Activated naive CD4-positive, alpha-beta T cell treated with anti-CD3 and anti-CD28 coated beads, Interleukin-2, amount 50 U/mL, for 72 hours (primary cell): ENCODE data around the gene ATF7IP2. TPM values are rescaled to one million over a fixed set of nuclear protein-coding genes. Genes with fewer than 3 reads are reported as not detected.

Experiments used
- ATAC-seq, 2 donors: fragments of 150-1000 bp; cut with Tn5 transposase; 2 replicates each; pipeline ENCODE4 v1.10.0; 2021; ENCODE audit warnings: mild to moderate bottlenecking in 2 of 2, moderate library complexity in 2 of 2
- DNase-seq, 2 donors: peaks; one replicate each; pipeline ENCODE4 v3.0.0; 2021 to 2022; ENCODE audit warnings: low spot score in 2 of 2
- H3K27ac Mint-ChIP-seq, 2 donors: one replicate each; pipeline ENCODE4 v1.8.0; 2022; ENCODE audit warnings: mild to moderate bottlenecking in 2 of 2, mixed read lengths in 2 of 2
- H3K36me3 Mint-ChIP-seq, 2 donors: one replicate each; pipeline ENCODE4 v1.8.0; 2022; ENCODE audit warnings: mixed read lengths in 2 of 2
- H3K9me3 Mint-ChIP-seq, 2 donors: one replicate each; pipeline ENCODE4 v1.8.0; 2022; ENCODE audit warnings: mixed read lengths in 2 of 2
- total RNA-seq, 2 donors: library from RNA; stranded (reverse); gene quantifications; one replicate each; pipeline ENCODE4 v1.2.3, GENCODE V29; 2022

Gene ATF7IP2
- total RNA-seq, 2 donors from 2014 or later: 28.9 to 30.5 TPM

DNA sequence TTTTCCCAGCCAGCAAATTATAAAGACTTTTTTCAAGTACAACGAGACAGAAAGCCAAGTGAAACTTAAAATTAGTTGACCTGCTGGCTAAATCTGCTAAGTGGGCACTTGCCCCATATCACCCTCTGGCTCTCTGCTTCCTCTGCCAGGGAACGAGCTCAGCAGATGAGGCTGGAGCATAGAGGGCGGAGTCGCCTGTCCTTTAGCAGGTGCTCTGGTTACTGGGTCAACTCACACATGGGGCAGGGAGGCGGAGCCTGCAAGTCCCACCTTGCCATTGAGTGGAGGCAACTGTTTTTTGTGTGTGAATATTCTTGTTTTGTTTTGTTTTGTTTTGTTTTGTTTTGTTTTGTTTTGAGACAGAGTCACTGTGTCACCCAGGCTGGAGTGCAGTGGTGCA, 132.0 kb downstream of the ATF7IP2 start:
- H3K9me3 Mint-ChIP-seq: no peaks in the 10 kb centered on the region
- DNase-seq (no peak), ATAC-seq (no peak)
- no peaks in the 10 kb centered on the region for H3K36me3 Mint-ChIP-seq
- no peak overlapping the region for H3K27ac Mint-ChIP-seq

GRCh38 chr16:10518479-10519041, 132.7 kb downstream of the ATF7IP2 start:
- DNase-seq (no peak), ATAC-seq (no peak)
- H3K36me3 Mint-ChIP-seq: no peaks in the 10 kb centered on the region
- no peak overlapping the region for H3K27ac Mint-ChIP-seq
- H3K9me3 Mint-ChIP-seq: no peaks in the 10 kb centered on the region

GRCh38 chr16:10519297-10519696, 133.4 kb downstream of the ATF7IP2 start:
- ATAC-seq (no peak), DNase-seq (no peak)
- no peak overlapping the region for H3K27ac Mint-ChIP-seq
- H3K9me3 Mint-ChIP-seq: no peaks in the 10 kb centered on the region
- no peaks in the 10 kb centered on the region for H3K36me3 Mint-ChIP-seq

GRCh38 chr16:10519929-10520868, 134.3 kb downstream of the ATF7IP2 start:
- no peak for DNase-seq
- ATAC-seq: no peak
- Mint-ChIP-seq H3K36me3 (no peaks in the 10 kb centered on the region), H3K9me3 (no peaks in the 10 kb centered on the region), H3K27ac (no peak overlapping the region)

DNA sequence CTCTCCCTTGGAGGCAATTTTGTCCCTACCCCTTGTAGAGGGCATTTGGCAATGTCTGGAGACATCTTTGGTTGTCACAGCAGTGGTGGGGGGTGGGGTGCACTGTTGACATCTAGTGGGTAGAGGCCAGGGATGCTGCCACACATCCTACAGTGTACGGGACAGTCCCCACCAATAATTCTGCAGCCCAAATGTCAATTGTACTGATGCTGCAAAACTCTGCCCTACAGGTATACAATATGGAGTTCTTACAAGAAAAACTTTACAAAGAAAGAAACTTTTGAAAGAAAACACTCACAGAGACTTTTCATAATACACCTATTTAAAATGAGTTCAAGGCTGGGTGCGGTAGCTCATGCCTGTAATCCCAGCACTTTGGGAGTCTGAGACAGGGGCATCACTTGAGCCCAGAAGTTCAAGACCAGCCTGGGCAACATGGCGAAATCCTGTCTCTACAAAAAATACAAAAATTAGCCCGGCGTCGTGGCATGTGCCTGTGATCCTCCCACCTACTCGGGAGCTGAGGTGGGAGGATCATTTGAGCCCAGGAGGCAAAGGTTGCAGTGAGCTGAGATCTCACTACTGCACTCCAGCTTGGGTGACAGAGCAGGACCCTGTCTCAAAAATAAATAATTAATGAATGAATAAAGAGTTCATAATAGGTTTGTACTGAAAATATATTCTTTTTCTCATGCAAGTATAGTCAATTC, 135.2 kb downstream of the ATF7IP2 start:
- Mint-ChIP-seq H3K36me3 (no peaks in the 10 kb centered on the region), H3K9me3 (no peaks in the 10 kb centered on the region), H3K27ac (no peak overlapping the region)
- DNase-seq (no peak), ATAC-seq (no peak)

- Mint-ChIP-seq H3K27ac (no peak overlapping the region), H3K36me3 (no peaks in the 10 kb centered on the region), H3K9me3 (no peaks in the 10 kb centered on the region)
- peak; percentile 50 to 67 for ATAC-seq
- DNase-seq: peak; percentile 53 to 54
These were observed 135.9 kb downstream of the ATF7IP2 start for GRCh38 chr16:10521681-10522274.

DNA sequence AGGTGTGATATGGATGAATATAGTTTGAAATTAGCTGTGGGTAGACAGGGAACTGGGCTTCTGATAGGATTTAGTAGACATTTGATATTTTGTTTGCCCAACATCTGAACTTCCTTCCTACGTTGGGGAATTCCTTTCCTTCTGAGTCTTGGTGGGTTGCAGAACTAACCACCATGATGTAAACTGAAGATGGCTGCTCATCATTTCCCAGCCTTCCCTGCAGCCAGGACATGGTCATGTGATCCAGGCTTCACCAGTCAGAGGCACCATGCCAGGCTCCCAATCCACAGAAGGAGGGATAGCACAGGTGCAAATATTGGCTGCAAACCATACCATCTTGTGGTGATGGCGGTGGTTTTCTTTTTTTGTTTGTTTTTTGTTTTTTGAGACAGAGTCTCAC, 137.1 kb downstream of the ATF7IP2 start:
- no peak overlapping the region for H3K27ac Mint-ChIP-seq
- DNase-seq: no peak
- H3K36me3 Mint-ChIP-seq: no peaks in the 10 kb centered on the region
- H3K9me3 Mint-ChIP-seq: no peaks in the 10 kb centered on the region
- ATAC-seq: no peak

DNA sequence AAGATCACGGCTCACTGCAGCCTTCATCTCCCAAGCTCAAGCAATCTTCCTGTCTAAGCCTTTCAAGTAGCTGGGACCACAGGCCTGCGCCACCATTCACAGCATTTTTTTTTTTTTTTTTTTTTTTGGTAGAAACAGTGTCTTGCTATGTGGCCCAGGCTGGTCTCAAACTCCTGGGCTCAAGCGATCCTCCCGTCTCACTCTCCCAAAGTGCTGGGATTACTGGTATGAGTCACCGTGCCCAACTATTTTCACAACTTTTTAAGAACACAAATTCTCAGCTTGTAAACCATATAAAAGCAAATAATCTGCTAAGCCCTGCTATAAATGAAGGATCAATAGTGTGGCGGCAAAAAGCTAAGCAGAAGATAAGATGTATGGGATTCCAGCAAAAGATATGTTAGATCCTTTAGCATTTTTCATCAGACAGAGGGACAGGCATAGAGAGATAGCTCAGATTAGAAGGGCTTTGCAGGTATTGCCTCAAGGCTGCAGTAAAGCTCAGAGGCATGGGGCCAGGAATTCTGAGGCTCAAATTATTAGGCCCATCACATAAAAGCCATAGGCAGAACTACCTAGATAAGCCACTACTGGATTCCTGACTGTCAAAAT, 139.5 kb downstream of the ATF7IP2 start:
- no peaks in the 10 kb centered on the region for H3K9me3 Mint-ChIP-seq
- ATAC-seq: no peak
- no peak for DNase-seq
- no peak overlapping the region for H3K27ac Mint-ChIP-seq
- H3K36me3 Mint-ChIP-seq: no peaks in the 10 kb centered on the region

DNA sequence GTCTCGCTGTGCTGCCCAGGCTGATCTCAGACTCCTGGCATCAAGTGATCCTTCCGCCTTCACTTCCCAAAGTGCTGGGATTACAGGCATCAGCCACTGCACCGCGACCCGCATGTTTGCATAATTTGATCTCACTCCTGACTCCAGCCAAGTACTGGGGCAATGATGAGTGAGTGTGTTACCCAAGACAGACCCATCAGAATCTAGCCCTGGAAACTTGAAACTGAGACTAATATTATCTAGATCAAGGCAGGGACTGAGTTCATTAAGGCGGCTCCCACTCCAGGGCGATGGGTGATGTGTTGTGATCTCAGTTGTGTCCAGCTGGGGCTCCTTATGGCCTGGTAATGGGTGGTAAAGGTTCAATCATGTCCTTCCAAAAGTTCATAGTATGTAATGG, 141.1 kb downstream of the ATF7IP2 start:
- Mint-ChIP-seq H3K9me3 (no peaks in the 10 kb centered on the region), H3K27ac (no peak overlapping the region), H3K36me3 (no peaks in the 10 kb centered on the region)
- ATAC-seq: no peak
- no peak for DNase-seq

DNA sequence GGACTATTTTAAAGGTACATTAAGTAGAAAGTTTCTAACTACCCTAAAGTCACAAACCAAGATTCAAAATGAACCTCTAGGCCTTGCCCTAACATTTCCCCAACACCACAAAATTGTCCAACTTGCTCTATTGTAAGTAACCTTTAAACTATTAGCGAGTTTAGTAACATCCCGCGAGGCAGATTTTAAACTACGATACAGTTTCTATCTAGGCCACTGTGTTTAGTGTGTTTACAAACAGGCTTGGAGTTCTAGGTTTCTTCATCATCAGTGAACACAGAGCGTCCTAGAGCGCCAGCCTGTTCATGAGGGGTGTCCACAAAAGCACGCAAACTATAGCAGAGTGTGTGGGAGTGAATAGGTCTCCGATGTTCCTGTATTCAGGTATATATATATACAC, 142.8 kb downstream of the ATF7IP2 start:
- DNase-seq (no peak), ATAC-seq (no peak)
- H3K9me3 Mint-ChIP-seq: no peaks in the 10 kb centered on the region
- no peak overlapping the region for H3K27ac Mint-ChIP-seq
- H3K36me3 Mint-ChIP-seq: no peaks in the 10 kb centered on the region

DNA sequence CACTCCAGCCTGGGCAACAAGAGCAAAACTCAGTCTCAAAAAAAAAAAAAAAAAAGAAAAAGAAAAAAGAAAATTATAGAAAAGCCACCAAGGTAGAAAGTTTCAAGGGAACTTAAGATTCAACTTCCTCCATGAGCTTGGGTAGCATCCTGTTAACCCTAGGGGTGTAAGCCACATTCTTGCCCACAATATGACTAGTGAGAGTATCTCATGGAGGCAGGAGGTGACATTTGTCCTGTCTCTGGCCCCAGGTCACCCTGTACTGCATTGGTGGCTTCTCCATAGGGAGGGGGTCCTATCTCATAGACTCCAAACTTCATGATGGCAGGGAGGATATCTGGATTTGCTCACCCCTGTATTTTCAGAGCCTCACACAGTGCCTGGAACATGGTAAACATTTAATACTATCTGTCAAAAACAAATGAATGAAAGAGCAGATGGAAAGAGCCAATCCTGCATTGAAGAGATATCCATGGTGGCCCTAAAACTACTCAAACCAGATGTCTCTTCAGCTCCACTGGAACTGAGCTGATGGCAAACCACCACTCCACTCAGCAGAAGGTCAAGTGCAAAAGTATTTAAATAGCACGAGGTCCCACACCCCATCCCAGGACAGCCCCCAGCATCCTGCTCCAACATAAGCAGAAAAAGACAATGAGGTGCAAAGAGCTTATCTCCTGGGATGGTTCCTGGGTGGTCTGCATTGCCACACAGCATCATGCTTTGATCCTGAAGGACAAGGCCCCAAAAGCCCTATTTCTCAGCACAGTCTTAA, 144.2 kb downstream of the ATF7IP2 start:
- Mint-ChIP-seq H3K36me3 (no peaks in the 10 kb centered on the region), H3K27ac (no peak overlapping the region), H3K9me3 (no peaks in the 10 kb centered on the region)
- DNase-seq (no peak), ATAC-seq (peak in 1 of 2 donors; percentile 55)

- ATAC-seq (no peak), DNase-seq (no peak)
- no peak overlapping the region for H3K27ac Mint-ChIP-seq
- no peaks in the 10 kb centered on the region for H3K36me3 Mint-ChIP-seq
- H3K9me3 Mint-ChIP-seq: no peaks in the 10 kb centered on the region
These were observed 144.8 kb downstream of the ATF7IP2 start for GRCh38 chr16:10530685-10531084.

DNA sequence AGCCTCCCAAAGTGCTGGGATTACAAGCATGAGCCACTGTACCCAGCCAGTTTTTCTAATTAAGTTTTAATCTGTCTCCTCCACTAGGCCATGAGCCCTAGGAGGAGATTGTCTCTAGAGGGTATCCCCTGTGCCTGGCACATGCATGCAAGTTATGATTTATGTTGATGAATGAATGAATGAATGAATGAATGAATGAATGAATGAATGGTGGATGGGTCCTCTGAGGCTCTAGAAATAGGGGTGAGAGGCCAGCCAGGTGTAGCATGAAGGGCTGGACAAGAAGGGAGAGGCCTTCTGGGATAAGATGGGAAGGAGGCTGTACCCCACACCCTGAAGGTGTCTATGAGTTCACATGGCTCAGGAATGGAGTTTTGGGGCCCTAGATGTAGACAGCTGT, 145.7 kb downstream of the ATF7IP2 start:
- ATAC-seq: no peak
- H3K27ac Mint-ChIP-seq: no peak overlapping the region
- DNase-seq: no peak
- H3K9me3 Mint-ChIP-seq: no peaks in the 10 kb centered on the region
- no peaks in the 10 kb centered on the region for H3K36me3 Mint-ChIP-seq
